ENCODE data around the gene FUT1.

- TF ChIP-seq CTCF (conservative IDR thresholded peaks at IDR 0.05; ENCODE audit: low read length) (no peak), EZH2phosphoT487 (IDR thresholded peaks at IDR 0.05; ENCODE audit: borderline replicate concordance) (no peak)
Measured at GRCh38 chr19:48718711-48719231, 33.7 kb downstream of the FUT1 start.

All from Loucy (cell line).